Measurements from ENCODE around the gene GPC4. TPM values are rescaled to one million over a fixed set of nuclear protein-coding genes. Genes with fewer than 3 reads are reported as not detected.

Gene GPC4
- total RNA-seq, 1 experiment from 2014 or later: 26.2 TPM

DNA sequence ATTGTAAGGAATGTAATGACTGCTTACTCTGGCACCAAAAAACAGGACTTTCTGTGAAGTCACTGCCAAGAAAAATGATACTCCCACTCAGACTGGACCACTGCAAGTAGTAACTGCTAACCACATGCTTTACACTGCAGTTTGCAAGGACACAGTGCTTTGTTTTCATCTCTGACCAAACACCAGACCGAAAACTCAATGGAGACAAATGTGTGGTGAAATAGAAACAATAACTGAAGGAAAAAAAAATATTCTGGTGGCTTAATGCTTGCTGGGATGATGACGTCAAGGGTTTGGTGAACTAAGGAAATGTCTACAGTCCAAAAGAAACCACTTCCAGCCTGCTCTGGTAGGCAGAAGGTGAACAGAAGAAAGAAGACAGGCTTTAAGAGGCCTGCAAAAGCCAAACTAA lies 13.2 kb downstream of the GPC4 start:
- no peaks in the 10 kb centered on the region for H3K9me3 Mint-ChIP-seq (ENCODE audit: low read depth, unreplicated experiment)
- intact Hi-C loops (cut with micrococcal nuclease; ENCODE audit: unreplicated experiment): no loop called here
- TF ChIP-seq, protein P1, sequence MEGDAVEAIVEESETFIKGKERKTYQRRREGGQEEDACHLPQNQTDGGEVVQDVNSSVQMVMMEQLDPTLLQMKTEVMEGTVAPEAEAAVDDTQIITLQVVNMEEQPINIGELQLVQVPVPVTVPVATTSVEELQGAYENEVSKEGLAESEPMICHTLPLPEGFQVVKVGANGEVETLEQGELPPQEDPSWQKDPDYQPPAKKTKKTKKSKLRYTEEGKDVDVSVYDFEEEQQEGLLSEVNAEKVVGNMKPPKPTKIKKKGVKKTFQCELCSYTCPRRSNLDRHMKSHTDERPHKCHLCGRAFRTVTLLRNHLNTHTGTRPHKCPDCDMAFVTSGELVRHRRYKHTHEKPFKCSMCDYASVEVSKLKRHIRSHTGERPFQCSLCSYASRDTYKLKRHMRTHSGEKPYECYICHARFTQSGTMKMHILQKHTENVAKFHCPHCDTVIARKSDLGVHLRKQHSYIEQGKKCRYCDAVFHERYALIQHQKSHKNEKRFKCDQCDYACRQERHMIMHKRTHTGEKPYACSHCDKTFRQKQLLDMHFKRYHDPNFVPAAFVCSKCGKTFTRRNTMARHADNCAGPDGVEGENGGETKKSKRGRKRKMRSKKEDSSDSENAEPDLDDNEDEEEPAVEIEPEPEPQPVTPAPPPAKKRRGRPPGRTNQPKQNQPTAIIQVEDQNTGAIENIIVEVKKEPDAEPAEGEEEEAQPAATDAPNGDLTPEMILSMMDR (IDR thresholded peaks at IDR 0.05; ENCODE audit: unreplicated experiment): no peak
- H3K27ac Mint-ChIP-seq (ENCODE audit: unreplicated experiment): no peak overlapping the region
- no peaks in the 10 kb centered on the region for H3K27me3 Mint-ChIP-seq (ENCODE audit: unreplicated experiment)
- no peaks in the 10 kb centered on the region for H3K36me3 Mint-ChIP-seq (ENCODE audit: insufficient read depth, unreplicated experiment)
- CTCF ChIA-PET: interaction anchor here (0.6 kb wide), 1 partner anchor 102 kb away, joined by 3 read pairs; no protein-coding TSS in a partner anchor
- H3K4me1 Mint-ChIP-seq (ENCODE audit: low read depth, unreplicated experiment): peaks cover 24% of the 10 kb centered on the region
- no TSS peak for BruUV-seq (replicated peaks)
- DNase-seq: no peak
- H3K4me3 Mint-ChIP-seq (ENCODE audit: low read depth, unreplicated experiment): no peak overlapping the region

DNA sequence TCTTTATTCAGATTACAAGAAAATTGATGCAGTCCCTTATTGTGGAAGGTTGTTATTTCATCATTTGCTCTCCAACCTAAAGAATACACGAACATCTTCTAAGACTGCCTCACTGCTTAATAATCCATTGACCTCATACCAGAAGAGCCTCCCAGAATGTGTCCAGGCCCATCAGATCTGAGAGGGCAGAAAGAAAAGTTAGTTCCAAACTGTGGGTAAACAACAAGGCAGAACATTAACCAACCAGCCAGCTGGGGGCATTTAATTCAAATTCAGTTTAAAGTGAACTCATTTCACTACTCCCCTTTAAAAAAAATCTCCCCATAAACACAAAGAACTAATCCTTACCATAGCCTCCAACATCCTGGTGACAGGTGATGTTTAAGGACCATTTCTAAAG lies 13.8 kb downstream of the GPC4 start:
- Mint-ChIP-seq H3K36me3 (ENCODE audit: insufficient read depth, unreplicated experiment) (no peaks in the 10 kb centered on the region), H3K4me1 (ENCODE audit: low read depth, unreplicated experiment) (peaks cover 24% of the 10 kb centered on the region), H3K27ac (ENCODE audit: unreplicated experiment) (no peak overlapping the region), H3K27me3 (ENCODE audit: unreplicated experiment) (no peaks in the 10 kb centered on the region), H3K4me3 (ENCODE audit: low read depth, unreplicated experiment) (no peak overlapping the region), H3K9me3 (ENCODE audit: low read depth, unreplicated experiment) (no peaks in the 10 kb centered on the region)
- intact Hi-C loops (cut with micrococcal nuclease; ENCODE audit: unreplicated experiment): no loop called here
- TF ChIP-seq, protein P1 (IDR thresholded peaks at IDR 0.05; ENCODE audit: unreplicated experiment): no peak
- no peak for DNase-seq
- CTCF ChIA-PET: interaction anchor here (0.6 kb wide), 1 partner anchor 101 kb away, joined by 3 read pairs; no protein-coding TSS in a partner anchor
- no TSS peak for BruUV-seq (replicated peaks)

DNA sequence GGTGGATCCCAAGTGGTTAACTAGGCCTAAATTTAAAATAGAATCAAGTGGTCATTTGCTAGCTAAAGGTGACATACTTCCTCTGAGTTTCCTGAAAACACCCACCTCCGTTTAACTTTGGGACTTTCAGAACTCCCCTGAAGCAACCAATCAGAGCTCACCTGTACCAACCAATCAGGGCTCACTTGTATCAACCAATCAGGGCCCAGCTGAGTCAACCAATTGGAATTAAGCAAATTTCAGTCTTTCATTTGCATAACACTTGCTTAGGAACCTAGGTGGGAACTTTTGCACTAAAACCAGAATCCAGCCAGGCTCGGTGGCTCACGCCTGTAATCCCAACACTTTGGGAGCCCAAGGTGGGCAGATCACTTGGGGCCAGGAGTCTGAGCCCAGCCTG lies 15.9 kb downstream of the GPC4 start:
- BruUV-seq (replicated peaks): no TSS peak
- TF ChIP-seq, protein P1 (IDR thresholded peaks at IDR 0.05; ENCODE audit: unreplicated experiment): no peak
- no peaks in the 10 kb centered on the region for H3K36me3 Mint-ChIP-seq (ENCODE audit: insufficient read depth, unreplicated experiment)
- DNase-seq: no peak
- H3K9me3 Mint-ChIP-seq (ENCODE audit: low read depth, unreplicated experiment): no peaks in the 10 kb centered on the region
- no peaks in the 10 kb centered on the region for H3K27me3 Mint-ChIP-seq (ENCODE audit: unreplicated experiment)
- CTCF ChIA-PET: no interaction called here
- no peak overlapping the region for H3K4me3 Mint-ChIP-seq (ENCODE audit: low read depth, unreplicated experiment)
- intact Hi-C loops (cut with micrococcal nuclease; ENCODE audit: unreplicated experiment): no loop called here
- no peak overlapping the region for H3K27ac Mint-ChIP-seq (ENCODE audit: unreplicated experiment)
- peaks cover 24% of the 10 kb centered on the region for H3K4me1 Mint-ChIP-seq (ENCODE audit: low read depth, unreplicated experiment)

DNA sequence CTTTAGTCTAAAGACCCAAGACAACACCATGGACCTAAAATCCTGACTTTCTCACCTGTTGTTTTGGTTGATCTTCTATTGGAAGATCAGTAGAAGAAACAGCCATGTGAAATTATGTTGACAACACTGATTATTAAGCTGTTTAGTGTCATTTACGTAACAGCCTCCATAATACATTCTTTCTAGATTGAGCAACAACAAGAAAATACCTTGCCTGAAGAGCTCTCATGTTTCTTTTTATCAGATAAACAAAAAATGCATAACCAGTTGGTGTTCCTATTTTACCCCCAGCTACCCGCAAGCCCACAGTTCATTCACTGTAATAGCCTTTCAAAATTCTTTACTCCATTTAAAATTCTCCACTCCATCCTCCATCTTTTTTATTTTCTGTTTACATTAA lies 20.5 kb downstream of the GPC4 start:
- DNase-seq: no peak
- CTCF ChIA-PET: no interaction called here
- no TSS peak for BruUV-seq (replicated peaks)
- H3K9me3 Mint-ChIP-seq (ENCODE audit: low read depth, unreplicated experiment): no peaks in the 10 kb centered on the region
- no peak overlapping the region for H3K4me3 Mint-ChIP-seq (ENCODE audit: low read depth, unreplicated experiment)
- H3K27ac Mint-ChIP-seq (ENCODE audit: unreplicated experiment): no peak overlapping the region
- H3K4me1 Mint-ChIP-seq (ENCODE audit: low read depth, unreplicated experiment): peaks cover 23% of the 10 kb centered on the region
- no peaks in the 10 kb centered on the region for H3K27me3 Mint-ChIP-seq (ENCODE audit: unreplicated experiment)
- intact Hi-C loops (cut with micrococcal nuclease; ENCODE audit: unreplicated experiment): no loop called here
- TF ChIP-seq, protein P1 (IDR thresholded peaks at IDR 0.05; ENCODE audit: unreplicated experiment): no peak
- H3K36me3 Mint-ChIP-seq (ENCODE audit: insufficient read depth, unreplicated experiment): no peaks in the 10 kb centered on the region

All from Calu3 (cell line).